NCI-H2171 (cell line): ENCODE measurements around the gene ATXN7L1.
"Not testable (repeated sequence)": the region's sequence is repeated elsewhere in the genome, so short reads cannot be mapped to it uniquely, and the experiment has no call there.

Experiments used
- DNase-seq: peaks from one replicate; lab custom pipeline; 2025; lab: John Stamatoyannopoulos, UW

Gene ATXN7L1

DNA sequence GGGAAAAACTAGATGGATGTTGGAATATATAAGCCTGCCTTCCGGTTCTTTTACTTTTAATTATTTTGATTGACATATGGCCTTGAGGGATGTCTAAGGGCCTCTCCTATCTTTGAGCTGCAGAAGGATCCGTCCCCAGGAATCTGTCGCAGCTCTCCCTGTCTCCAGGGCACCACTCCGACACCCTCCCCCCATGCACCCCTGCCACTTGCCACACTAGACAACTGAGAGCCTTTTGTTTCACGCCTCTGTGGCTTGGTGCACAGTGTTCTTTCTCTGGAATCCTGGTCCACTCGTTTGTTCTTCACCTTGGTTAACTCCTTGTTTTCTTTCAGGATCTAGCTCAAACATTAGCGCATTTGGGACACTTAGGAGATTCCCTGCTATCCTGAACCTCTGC lies 171.0 kb downstream of the ATXN7L1 start:
- DNase-seq, result no peak

DNA sequence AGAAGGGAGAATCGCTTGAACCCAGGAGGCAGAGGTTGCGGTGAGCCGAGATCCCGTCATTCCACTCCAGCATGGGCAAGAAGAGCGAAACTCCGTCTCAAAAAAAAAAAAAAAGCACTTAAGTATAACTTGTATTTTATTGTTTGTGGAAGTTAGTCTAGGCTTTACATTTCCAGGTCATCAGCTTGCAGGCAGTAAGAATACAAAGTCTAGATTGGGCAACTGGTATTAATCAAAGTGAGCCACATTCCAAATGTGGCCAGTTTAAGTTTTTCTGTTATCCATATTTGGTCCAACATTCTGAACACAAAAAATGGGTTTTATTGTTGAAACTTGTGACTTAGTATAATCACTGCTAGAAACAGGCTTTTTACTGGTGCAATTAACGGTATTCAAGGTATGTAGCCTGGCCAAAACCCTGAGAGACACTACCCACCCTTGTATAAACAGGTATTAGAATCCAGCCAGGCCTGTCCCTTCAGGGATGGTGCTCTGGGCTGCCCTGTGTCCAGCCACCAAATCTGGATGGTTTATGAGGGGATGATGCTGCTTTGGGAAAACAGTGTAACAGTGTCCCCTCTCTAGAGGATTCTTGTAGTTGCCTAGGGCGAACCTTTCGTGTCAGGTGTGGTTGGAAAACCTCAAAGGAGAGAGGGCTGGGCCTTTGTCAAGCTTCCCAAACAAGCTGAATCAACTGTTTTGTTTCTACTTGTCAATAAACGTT lies 173.0 kb downstream of the ATXN7L1 start:
- DNase-seq, result no peak

DNA sequence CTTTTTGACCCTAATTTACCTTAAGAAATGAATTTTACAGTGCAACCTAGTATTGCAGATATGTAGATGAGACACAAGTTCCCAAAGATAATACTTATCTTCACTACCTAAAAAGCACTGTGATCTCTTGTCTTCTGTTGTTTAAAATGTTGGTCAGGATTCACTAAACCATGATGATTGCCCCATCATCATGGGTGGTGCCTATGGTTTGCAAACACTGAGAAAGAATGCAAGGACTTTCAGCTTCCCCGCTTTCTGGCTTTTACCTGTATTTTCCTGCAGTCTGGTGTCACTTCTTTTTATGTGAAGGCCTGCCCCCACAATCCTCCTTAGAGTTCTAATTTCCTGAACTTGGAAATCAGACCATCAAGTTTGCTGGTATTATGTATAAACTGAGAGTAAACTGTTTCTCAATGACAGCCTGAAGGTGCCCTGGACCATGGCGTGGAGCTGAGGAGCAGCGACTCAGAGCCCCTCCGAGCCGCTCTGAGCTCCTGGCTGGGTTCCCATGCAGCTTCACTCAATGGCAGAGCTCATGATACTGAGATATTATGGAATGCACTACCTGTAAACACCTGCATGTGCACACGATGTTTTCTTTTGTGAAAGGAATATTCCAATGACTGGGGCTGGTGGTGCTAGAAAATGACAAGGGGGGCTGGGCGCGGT lies 176.7 kb downstream of the ATXN7L1 start:
- no peak for DNase-seq

DNA sequence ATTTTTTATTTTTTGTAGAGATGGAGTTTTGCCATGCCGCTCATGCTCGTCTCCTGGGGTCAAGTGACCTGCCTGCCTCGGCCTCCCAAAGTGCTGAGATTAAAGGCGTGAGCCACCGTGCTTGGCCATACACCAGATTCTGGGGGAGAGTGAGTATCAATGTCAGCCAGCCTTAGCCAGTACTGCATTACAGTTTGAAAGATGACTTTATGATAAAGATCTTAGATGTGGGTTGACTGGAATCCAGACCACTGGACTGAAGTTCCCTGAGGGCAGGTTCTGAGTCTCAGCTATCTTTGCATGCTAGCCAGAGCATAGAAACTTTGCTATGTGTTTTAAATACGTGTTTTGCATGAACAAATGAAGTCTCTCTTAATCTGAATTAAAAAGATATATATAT lies 177.9 kb downstream of the ATXN7L1 start:
- no peak for DNase-seq

DNA sequence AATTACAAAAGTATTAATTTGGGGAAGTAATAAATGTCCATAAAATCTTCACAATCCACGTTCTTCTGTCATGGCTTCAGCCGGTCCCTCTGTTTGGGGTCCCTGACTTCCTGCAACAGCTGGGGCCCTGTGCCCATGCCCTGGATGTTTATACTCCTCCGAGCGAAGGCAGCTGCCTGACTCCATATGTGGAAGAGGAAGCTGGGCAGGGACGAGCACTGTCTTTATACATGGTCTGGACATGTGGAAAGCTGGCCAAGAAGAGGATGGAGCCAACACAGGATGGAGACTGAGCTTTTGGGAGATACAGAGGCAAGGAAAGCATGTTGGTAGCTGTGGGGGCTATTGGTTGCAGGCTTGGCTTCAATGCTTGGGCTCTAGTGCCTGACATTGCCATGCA lies 178.6 kb downstream of the ATXN7L1 start:
- DNase-seq, result no peak

DNA sequence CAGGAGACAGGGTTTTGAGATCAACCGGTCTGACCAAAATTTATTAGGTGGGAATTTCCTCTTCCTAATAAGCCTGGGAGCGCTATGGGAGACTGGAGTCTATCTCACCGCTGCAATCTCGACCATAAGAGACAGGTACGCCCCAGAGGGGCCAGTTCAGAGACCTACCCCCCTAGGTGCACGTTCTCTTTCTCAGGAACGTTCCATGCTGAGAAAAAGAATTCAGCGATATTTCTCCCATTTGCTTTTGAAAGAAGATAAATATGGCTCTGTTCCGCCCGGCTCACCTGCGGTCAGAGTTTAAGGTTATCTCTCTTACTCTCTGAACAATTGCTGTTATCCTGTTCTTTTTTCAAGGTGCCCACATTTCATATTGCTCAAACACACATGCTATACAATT lies 179.2 kb downstream of the ATXN7L1 start:
- not testable (repeated sequence) for DNase-seq

DNA sequence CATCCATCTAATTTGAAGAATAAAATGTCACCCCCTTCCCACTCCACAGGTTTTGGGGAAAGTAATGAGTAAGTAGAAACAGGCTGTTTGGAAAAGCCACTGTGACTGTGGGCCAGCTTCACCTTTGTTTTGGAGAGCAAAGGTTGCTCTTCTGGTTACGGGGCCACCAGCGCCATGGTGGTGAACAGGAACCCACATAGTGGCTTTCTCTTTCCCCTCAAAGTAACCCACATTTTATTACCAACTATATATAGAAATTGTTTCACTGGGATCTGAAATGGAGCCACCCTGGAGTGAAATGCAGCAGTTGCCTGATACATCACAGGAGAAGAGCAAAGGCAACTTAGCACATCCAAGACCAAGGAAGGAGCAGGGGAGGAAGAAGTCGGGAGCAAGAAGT lies 182.8 kb downstream of the ATXN7L1 start:
- DNase-seq, result no peak

DNA sequence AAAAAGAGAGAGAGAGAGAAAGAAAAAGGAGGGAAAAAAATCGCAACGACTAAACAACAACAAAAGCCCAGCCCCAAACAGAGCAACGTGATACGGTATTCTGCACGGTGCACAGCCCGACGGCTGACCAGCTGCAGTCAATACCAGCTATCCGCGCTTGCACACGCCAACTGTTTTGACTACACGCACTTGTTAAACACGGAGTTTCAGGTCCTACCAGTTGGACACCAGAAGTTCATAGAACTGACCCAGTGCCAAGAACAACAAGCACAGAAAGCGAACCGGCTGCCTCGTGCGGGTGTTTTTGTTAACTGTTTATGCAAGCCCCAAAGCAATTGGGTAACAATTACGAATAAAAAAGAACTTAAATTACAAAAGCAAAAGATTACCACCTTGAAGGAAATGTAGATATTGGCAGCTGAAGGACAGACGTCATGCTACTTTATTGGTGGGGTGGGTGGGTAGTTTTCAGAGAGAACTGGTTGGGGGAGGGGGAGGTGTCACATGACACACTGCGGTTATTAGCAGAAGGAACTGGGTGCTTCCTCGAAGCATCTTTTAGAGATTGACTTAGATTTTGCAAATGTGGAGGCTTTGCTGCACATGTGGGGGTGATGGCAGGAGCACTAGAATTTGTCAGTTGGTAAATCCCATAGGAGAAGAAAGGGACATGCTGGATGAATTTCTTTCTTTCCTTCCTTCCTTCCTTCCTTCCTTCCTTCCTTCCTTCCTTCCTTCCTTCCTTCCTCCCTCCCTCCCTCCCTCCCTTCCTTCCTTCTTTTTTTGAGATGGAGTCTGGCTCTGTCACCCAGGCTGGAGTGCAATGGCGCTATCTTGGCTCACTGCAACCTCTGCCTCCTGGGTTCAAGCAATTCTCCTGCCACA lies 184.5 kb downstream of the ATXN7L1 start:
- DNase-seq, result peak; percentile 54

DNA sequence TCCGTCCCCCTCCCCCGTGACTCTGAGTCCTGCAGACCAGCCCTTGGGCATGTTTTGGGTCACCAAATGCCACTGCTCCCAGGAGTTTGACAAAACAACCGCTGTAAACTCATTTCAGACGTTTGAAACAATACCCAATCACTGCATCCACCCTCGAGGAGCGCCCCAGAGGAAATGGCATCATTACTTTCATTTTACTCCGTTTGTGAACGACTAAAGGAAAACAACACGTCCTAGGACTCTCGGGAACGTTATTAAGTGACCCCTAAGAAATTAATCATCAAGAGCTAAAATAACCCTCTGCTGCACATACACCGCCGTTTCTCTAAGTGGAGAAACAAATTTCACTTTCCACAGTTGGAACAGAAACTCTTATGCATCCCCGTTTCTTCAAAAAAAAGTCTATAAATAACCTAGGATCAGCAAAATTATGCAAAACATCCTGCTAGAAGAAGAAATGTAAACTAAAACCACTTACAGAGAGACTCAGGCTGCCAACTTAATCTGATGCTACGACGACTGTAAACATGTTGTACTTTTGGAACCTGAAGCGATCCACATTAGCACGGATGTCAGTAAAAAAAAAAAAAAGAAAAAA lies 185.2 kb downstream of the ATXN7L1 start:
- DNase-seq, result no peak

DNA sequence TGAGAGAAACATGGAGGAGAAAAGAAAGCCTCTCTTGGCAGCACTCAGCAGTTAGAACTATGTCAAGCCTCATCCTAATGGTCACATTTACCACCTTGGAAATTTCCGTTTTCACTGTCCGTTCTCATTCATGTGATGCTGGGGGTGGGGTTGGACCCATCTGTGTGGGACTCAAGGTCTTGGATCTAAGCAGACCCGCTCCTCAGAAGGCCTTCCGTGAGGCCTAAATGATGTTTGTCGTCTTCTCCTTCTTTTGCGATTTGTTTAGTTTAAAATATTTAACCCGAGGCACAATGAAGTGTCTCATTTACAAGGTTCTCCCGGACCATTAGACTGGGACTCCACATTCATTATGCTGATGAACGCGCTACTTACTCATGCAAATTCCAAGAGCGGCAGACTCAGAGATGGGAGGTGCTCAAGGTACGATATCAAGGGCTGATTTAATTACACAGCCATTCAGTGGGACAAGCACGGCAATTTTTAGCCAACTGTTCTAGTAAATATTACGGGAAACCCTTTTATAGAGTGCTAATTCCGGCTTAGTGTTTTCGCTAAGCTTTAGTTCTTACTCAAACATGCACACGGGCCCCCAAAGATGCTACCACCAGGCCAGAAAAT lies 186.0 kb downstream of the ATXN7L1 start:
- no peak for DNase-seq

DNA sequence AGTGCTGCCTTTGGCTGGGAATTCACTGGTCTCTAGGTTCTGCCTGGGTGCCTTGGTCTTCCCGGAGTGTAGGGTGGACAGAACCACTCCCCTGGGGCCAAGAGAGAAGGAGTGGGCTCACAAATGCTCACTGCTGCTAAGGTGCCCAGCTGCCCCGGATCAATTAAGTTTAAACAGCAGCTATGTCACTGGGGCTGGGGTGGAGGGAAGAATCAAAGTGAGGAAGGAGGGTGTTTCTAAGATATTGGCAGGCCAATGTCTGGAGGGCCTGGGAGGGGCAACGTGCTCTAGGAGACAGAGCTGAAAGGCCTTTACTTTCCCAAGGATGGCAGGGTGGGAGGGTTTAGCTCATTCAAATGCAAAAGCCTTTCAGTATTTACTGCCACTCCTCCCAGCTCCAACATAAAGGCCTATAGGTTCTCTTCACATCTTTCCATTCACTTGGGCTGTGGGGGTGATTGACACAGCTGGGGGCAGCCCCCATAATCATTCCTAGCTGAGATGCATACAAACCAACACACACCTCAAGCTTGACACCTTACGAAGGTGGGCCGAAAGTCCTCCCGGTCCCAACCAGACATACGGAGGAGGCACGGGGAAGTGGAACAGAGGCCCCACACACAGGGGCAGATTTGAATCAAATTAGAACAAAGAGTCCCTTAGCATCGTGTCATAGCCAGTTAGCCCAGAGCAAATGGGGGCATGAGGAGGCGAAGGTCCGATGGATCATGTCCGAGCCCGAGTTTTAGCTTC lies 187.2 kb downstream of the ATXN7L1 start:
- no peak for DNase-seq

DNA sequence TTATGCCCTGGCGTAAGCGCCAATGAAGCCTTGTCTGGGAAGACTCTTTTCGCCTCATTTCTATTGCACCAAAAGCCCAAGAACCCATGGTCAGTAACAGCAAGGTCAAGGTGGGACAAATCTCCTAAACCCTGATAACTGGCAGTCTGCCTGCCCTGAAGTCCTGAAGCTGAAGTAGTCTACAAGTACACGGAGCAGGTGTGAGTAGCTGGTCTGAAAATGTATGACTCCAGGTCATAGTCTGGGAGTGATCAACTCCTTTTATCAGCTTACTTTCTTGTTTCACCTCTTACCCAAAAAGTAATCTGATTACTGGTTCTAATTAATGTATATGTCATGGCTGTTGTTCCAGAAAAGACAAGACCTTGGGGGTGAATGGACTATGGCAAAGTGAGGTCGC lies 187.8 kb downstream of the ATXN7L1 start:
- DNase-seq, result no peak

DNA sequence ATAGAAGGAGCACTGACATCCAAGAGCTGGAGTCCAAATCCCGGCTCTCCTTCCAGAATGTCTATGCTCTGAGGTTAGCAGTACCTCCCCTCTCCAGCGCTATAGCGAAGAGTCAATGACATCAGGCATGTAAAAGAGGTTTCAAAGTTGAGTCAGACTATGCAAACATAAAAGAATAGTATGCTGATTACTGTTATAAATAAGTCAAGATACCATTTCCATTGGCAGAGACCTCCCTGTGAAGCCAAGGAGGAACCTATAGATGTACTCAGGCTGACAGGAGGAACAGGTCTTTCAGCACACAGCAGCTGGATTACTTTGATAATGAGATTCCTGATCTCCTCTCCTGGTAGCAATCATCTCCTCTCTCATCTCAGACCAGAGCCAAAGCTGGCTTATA lies 191.2 kb downstream of the ATXN7L1 start:
- DNase-seq, result no peak

DNA sequence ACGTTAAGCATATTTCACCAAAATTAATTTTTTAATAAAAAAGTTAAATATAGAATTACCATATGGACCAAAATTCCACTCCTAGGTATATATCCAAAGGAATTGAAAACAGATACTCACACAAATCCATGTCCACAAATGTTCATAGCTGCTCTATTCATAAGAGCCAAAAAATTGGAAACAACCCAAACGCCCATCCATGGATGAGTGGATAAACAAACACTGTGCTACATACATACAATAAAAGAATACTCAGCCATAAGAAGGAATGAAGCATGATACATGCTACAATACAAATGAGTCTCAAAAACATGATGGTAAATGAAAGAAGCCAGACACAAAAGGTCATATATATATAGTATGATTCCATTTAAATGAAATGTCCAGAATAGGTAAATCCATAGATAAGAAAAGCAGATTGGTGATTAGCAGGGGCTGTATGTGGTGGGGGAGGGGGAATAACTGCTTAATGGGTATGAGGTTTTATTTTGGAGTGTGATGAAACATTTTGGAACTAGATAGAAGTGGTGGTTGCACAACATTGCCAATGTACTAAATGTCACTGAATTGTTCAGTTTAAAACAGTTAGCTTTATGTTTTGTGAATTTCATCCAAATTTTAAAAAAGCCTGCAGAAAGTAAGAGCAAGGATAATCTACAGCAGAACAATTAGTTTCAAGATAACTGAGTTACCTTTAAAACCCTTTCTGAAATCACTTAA lies 193.9 kb downstream of the ATXN7L1 start:
- DNase-seq, result peak; percentile 17

DNA sequence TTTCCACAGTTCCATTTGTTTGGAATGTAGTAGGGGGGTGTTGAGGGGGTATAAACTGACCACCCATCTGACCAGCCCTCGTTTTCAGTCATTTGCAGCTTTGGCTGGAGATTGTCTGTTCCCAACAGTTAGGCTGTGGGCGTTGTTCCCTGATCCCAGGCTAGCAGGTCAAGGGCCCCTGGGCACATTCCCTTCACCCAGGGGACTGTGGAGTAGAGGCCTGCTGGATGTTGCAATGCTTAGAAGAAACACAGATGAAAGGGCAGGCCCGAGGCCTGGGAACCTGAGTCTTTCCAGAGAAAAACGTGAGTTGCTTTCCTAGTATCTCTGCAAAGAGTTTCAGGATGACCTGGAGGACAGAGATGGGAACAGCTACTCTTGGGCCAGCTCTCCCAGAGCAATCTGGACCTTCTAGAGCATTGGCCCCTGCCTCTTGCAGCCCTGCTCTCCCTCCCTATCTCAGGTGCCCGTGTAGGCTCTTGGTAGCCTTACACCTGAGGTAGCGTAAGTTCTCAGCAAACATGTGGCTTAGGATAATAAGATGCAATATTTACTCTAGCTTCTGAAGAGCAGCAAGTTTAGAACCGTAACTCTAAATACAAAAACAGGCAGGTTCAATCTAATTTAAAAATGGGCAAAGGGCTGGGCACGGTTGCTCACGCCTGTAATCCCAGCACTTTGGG lies 195.8 kb downstream of the ATXN7L1 start:
- no peak for DNase-seq

DNA sequence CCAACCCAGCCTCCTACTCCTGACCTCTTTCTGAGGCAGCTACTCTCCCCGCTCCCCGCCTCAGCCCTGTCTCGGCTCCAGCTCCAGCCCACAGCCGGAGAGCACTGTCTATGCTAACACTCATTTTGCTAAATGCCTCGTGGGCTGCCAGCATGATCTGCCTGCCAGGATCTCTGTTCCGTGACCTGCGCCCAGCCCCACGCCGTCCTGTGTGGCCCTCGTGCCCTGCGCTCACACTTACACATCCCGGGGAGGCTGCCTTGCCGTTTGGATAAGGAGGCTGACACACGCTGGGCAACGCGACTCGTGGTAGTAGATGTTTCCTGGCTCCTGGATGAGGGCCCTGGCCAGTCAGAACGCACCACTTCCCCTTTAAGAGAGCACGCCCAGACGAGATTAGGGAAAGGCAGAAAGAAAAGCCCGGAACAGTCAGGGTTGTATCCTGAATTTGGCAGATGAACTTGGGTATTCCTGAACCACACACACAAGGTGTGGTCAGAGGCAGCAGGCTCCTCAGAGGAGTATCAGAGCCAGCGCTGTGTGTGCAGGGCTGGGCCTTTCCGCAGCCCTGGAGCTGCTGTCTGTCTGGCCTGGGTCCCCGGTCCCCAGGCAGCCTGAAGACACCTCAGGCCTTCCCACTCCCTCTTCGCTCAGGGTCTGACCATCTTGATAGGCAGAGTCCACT lies 197.4 kb downstream of the ATXN7L1 start:
- no peak for DNase-seq

DNA sequence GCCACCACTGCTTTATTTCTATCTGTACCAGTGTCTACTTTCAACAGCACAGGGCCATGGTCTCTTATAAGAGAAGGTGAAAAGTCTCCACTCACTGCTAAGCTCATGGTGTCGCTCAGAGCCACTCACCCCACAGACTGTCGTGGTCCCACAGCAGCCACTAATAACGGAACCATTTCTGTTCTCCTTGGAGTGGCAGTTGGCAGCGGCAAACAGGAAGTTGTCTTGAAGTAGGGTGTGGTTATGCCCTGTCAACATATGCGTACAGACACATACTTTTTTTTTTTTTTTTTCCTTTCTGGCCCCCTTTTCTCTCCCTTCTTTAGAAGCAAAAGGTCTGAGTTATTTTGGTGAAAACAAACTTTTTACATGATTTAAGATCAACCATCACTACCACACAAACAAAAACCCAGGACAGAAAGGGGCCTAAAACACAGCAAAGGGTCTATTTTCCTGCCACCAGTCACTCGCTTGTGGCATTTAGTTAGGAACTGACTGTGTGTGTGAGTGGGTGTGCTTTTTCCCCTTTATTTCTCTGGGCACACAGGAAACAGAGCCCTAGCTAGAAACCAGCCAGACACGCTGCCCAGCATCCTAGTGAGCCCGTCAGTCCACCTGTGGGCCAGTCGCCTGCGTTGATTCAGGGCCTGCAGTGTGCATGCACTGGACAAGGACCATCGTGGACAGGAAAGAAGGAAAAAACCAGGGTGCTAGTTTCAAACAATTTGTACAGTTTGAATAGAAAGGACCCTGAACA lies 198.4 kb downstream of the ATXN7L1 start:
- DNase-seq, result no peak

DNA sequence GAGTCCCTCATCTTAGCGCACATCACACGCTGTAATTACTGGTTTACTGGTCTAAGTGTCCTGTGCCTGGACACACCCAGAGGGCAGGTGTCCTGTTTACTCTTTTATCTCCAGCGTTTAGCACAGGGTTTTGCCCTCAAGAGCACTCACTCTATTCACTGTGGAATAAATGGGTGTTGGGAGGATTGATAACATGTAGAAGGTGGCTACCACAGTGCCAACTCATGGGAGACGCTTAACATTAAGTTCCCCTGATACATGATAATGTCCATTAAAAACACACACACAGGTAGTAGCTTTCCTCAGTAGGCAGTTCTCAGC lies 199.0 kb downstream of the ATXN7L1 start:
- no peak for DNase-seq

DNA sequence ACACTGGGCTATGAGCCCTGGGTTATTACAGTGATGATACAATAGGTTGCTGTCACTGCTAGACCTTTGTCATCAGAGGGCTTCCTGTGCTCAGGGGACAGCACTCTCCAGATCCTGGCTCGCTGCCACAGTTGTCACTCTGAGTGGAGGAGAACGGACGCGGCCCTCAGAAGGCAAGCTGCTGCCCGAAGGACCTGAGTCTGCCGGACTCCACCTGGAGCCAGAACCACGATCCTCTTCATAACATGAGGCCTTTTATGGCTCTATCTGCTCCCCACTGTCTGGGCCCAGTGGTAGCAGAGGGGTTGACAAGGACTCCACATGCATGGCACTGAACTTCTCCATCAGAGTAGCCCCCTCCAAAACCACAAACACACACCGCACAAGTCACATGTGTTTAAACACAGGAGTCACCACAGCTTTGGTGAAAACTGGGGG lies 200.4 kb downstream of the ATXN7L1 start:
- DNase-seq, result no peak
